ENCODE data around the gene NSUN4.
A peak's percentile ranks its signal among the peaks of the same experiment; 100 is the strongest.

Gene NSUN4

DNA sequence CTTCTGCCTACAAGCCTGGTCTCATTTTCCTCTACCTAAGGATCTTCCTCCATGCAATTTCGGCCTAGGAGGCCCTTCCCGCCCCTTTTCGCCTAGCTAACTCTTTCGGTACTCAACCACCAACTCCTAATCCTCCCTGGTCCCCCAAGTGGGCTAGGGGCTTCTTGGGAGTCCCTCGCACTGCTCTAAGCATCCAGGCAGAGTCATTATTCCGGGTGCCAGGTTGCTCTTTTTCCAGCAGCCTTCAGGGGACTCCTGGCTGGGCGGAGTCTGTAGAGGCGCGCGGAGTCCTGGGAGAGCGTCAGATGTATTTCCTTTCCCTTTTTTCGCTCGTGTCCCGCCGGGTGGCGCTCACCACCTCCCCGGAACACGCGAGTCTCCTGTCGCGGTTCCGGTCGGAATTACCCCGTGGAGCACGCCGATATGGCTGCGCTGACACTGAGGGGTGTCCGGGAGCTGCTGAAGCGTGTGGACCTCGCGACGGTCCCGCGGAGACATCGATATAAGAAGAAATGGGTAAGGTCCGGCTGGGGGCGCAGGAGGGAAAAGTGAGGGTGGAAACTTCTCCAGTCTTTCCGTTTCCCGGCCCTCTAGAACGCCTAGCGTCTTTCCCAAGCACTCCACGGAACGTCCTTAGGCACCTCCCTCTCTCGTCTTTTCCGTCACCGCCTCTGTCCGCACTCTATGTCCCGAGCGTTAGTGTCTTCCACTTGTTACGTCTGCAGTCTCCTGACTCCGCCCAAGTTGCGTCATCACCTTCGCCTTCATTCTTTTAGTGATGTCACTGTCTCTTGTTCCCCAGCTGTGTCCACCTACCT is at the start of gene NSUN4:
NSUN4 (plus strand) TSS at position 404 of the 818 bp plus-strand sequence; CDS start at position 424, 20 bp downstream.
- TF ChIP-seq, protein P1, sequence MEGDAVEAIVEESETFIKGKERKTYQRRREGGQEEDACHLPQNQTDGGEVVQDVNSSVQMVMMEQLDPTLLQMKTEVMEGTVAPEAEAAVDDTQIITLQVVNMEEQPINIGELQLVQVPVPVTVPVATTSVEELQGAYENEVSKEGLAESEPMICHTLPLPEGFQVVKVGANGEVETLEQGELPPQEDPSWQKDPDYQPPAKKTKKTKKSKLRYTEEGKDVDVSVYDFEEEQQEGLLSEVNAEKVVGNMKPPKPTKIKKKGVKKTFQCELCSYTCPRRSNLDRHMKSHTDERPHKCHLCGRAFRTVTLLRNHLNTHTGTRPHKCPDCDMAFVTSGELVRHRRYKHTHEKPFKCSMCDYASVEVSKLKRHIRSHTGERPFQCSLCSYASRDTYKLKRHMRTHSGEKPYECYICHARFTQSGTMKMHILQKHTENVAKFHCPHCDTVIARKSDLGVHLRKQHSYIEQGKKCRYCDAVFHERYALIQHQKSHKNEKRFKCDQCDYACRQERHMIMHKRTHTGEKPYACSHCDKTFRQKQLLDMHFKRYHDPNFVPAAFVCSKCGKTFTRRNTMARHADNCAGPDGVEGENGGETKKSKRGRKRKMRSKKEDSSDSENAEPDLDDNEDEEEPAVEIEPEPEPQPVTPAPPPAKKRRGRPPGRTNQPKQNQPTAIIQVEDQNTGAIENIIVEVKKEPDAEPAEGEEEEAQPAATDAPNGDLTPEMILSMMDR (IDR thresholded peaks at IDR 0.05; ENCODE audit: low read depth, low read length), result peak; percentile 67
- peak within 1 kb of the TSS; percentile 84 for H3K4me3 ChIP-seq (ENCODE audit: low read depth, low read length)

DNA sequence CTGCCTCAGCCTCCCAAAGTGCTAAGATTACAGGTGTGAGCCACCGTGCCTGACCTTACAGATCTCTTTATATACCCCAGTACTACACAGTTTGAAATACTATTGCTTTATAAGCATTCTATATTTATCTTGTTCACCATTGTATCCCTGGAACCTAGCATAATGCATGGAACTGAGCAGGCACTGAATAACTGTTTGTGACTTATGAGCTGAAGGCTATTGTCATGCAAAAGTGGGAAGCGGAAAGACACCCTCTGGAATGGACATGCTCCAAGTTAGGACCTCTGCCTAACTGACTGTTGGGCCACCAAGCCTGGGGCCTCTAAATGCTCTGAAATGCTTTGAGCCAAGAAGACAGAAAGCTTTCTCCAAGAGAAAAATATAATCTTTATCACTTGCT is 45.3 kb upstream of the NSUN4 start:
- H3K4me3 ChIP-seq (ENCODE audit: low read depth, low read length), result no peak overlapping the region
- TF ChIP-seq, protein P1 (IDR thresholded peaks at IDR 0.05; ENCODE audit: low read depth, low read length), result no peak

DNA sequence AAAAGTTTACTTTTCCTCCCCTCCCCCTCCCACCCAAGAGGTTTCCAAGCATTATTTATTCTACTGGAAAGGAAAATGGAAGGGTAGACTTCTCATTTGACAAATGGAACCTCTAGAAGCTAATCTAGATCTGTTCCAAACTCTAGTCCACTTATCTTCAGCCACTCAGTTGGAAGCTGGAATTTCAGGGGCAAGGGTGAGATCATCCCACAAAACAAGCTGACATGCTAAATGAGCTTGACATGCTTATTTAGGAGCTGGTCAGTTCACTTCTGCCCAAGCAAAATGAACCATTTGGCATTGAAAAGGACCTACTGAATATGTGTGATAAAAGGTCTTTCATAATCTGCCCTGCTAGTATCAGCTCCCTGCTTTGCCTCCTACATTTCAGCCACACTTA is 42.2 kb upstream of the NSUN4 start:
- no peak overlapping the region for H3K4me3 ChIP-seq (ENCODE audit: low read depth, low read length)
- TF ChIP-seq, protein P1 (IDR thresholded peaks at IDR 0.05; ENCODE audit: low read depth, low read length), result no peak

DNA sequence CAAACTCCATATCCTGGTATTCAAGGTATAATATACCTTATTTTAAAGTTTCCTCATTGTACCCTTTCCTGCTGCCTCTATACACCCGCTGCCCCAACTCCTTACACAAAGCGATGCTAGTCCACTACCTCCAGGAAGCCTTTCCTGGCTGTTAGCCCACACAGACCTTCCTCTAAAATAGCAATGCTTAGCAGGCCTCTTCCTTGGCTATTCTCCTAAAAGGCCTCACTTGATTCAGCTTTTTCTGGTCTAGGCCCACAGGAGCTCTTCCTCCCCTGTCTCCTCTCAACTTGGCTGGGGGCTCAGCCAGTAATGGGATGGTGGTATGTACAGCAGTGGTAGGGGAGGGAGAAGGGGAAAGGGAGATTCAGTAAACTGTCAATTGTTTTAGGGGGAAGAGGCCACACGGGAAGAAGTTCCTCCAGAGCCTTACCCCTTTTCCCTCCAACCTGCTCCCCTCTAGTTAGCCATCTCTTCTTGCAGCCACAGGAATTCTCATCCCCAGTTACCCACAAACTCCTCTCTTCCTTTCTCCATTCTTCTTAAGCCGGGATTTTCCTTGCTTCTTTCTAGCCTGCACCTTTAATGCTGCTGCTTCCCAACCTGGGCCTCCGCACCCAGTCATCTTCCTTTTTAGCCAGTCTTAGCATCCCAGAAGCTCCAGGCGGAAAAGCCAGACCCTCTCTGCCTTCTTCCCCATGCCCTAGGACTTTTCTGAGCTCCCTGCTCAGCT is 39.8 kb upstream of the NSUN4 start:
- H3K4me3 ChIP-seq (ENCODE audit: low read depth, low read length), result peak overlapping the region; percentile 88
- TF ChIP-seq, protein P1 (IDR thresholded peaks at IDR 0.05; ENCODE audit: low read depth, low read length), result no peak

DNA sequence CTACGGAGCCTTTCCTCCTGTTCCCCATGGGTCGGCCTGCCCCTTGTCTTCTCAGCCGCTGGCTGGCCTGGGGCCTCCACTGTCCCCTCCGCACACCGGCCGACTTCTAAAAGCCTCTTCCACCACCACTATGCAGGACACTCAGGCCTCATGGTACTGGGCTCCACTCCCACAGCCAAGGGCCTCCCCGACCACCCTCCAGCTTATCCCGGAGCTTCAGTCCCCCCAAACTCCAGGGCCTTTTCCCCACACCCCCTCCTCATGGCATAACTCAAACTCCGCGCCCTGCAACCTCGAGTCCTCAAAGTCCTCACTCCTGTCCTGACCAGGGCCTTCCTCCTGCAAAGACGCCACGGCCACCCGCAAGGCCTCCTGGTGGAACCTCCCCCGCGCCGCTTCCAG is 39.2 kb upstream of the NSUN4 start:
- H3K4me3 ChIP-seq (ENCODE audit: low read depth, low read length), result peak overlapping the region; percentile 88
- TF ChIP-seq, protein P1 (IDR thresholded peaks at IDR 0.05; ENCODE audit: low read depth, low read length), result no peak

DNA sequence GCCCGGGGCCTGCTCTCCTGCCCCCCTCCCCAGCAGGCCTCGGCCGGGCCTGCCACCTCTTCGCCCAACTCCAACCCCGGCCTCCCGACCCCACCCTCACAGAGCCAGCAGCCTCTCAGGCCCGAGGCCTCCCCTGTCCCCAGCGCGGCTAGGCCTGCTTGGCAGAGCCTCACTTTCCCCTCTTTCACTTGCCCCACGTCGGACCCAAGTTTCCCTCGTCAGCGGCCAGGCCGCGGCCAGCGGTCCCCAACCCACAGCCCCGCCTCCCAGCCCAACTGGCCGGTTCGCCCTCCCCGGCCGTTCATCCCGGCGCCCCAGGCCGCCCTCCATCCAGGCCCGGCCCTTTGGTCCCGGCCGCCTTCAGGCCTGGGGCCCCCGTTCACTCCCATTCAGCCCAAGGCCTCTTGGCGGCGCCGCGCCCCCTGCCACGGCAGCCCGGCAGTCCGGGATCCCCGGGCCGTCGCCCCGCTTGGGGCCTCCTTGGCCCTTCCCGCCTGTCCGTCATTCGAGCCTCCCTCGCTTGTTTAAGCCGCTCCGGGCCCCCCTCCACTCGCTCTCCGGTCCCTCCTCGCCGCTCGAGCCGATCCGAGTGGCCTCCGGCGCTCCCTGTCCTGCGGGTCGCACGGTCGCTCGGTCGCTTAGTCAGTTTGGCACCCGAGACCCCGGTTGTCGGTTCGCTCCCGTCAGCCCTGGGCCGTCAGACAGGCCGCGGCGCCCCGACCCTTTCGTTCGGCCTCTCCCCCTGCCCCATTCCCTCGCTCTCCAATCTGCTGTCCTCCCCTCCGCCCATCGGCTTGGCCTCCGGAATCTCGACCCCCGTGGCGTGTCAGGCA is 38.6 kb upstream of the NSUN4 start:
- TF ChIP-seq, protein P1 (IDR thresholded peaks at IDR 0.05; ENCODE audit: low read depth, low read length), result no peak
- H3K4me3 ChIP-seq (ENCODE audit: low read depth, low read length), result peak overlapping the region; percentile 88
